ENCODE data around the gene CKB.

- peak; percentile 22; the same call in 1 of the 2 replicates for TF ChIP-seq POLR2AphosphoS5 (IDR thresholded peaks at IDR 0.05; ENCODE audit: low read depth, low read length)
- TF ChIP-seq REST (IDR thresholded peaks at IDR 0.05; ENCODE audit: insufficient read depth in 1 of 2, low read depth in 2 of 2, low read length in 2 of 2) = no peak
- TF ChIP-seq TAF1 (IDR thresholded peaks at IDR 0.05; ENCODE audit: borderline replicate concordance, insufficient read depth, low read length) = 0 out of 2 replicates have a peak, but pooled peaks have one; percentile 25
- no peak for TF ChIP-seq SIN3A (IDR thresholded peaks at IDR 0.05; ENCODE audit: borderline replicate concordance, insufficient read depth, low read length)
Measured at GRCh38 chr14:103522649-103523574, at the start of gene CKB.
